ENCODE measurements around the gene POGZ. TPM values are rescaled to one million over a fixed set of nuclear protein-coding genes. Genes with fewer than 3 reads are reported as not detected.
A peak's percentile ranks its signal among the peaks of the same experiment; 100 is the strongest.
"Not testable (repeated sequence)": the region's sequence is repeated elsewhere in the genome, so short reads cannot be mapped to it uniquely, and the experiment has no call there.

POGZ gene
- polyA plus RNA-seq, 1 donor, result 69.3 TPM

DNA sequence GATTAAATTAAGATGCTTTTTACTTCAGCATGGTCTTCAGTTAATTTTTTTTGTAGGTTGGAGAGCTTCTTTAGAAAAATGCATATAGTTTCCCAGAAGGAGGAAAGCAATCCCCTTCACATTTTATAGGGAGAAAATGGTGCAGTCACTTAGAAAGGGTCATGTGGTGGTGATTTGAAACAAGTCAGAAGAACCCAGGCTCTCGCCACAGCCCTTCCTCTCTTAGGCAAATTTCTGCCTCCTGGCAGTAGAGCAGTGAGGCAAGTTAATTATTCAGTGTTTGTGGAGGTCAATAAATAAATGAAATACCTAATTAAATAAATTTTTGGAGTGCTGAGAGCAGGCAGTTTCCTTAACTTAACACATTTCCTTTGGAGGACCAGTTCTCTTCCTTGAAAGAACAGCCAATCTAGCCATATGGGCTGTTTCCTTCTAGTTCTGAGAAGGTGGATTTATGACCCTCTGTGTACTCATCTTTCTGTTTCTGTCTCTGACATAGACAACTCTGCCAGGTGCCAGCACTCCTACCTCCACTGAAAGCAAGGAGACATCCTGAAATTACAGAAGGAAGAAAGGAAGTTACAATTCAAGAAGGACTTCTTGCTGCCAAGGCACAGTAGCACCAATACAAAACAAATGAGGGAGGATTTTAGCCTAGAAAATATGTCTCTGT, 19.0 kb upstream of the POGZ start:
- no peak for DNase-seq

DNA sequence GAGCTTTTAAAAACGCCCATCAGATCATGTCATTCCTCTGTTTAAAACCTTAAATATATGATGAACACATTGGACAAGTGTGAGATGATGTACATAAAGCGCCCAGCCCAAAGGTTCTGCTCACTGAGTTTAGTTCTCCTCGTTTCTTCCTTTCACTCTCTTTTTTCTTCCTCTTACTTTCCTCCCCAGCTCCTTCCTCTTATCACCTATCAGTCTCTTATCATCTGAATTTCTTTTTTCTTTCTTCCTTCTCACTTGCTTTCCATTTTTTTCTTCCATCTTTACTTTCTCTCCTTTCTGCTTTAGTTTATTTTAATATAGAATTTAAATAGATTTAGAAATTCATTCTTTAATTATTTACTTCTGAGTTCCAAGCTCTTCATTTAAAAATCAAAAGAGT, 17.8 kb upstream of the POGZ start:
- no peak for DNase-seq

DNA sequence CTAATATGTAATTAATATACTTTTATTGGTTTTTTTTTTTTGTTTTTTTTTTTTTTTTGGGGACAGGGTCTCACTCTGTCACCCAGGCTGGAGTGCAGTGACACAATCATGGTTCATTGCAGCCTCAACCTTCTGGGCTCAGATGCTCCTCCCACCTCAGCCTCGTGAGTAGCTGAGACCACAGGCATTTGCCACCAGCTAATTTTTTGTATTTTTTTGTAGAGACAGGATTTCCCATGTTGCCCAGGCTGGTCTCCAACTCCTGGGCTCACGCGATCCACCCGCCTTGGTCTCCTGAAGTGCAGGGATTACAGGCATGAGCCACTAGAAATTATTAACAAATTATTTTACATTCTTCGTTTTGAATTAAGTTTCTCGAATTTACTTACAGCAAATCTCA, 16.8 kb upstream of the POGZ start:
- DNase-seq, result no peak

DNA sequence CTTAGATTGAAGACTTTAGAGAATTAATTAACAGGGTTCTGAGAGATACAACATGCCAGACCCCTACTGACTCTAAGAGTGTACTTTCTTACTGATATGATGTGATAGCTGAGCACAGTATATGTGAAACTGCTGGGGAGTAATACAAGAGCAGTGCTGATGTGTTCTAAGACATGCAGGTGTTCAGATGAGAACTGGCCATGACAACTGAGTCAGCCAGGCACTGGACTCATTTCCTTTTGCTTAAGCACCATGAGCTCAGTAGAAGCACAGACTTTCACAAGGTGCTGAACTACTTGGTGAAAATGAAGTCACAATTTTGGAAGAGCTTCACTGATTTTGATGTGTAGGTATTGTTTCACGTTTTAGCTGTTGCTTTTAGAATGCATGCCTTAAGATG, 15.9 kb upstream of the POGZ start:
- no peak for DNase-seq

DNA sequence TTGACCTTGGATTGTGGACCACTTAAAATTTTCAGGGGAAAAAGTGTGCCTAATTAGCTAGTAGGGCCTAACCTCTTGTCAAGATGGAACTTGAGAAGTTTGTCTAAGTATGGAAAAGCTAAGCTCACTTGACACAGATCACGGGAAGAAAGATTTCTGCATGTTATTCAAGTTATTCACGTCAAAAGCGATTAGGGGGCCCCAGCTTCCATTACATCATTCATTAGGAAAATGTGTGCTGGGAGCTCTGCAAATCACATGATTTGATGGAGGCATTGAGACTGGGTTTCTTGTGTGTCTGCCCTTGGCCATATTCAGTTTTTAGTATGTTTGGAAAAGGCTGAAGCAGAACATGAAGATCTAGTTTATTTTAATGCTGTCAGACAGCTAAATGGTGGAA, 15.5 kb upstream of the POGZ start:
- DNase-seq, result no peak

DNA sequence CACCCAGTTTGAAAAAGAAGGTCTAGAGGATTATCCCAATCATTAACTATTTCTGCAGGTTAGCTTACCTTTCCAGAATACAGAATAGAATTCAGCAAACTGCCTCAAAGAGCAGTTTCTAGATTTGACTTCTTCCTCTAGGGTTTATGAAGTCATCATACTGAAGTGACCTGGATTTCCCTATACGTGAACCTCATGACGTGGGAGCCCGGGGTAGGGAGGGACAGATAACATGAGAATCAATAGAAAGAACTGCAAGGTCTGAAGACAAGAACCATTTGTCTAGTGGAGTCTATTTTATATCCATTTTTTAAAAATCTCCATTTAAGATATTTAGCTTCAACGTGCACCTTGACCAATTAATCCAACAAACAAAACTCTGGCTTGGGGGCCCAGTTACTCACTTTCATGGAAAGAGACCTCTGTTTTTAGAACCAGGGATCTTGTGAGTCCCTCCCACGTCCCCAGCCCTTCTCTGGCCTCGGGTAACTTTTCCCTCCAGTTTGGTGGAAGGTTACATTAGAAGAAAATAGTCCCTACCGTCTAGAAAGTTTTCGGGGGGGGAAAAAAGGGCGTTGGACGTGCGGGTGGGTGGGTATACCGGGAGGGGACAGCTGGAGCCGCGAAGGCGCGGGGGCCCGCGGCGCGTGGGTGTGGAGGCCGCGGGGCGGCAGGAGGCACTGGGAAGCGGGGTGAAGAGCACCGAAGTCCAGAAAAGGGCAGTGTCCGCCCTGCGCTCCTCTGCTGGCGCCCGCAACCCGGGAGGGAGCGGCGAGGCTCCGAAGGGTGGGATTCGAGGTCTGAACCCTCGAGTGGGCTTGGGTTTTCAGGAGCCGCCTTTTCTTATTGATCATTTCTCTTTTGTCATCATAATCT, 13.8 kb upstream of the POGZ start:
- DNase-seq, result peak; percentile 71

DNA sequence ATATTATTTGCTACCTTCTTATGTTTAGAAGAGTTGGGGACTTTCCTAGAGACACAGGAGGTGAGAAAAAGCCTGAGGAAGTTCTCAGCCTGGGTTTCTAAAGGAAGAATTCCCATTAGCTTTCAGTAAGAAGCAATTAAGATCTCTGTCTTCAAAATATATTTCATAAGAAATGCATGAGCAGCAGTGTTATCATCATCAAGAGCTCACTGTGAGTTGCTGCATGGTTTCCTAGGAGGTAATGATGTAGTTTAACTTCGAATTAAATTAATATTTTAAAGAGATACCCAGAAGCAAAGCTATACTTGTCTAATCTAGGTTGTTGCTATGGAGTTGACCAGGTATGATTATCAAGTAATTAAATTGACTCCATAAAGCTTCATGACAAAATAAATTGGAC, 5.7 kb upstream of the POGZ start:
- no peak for DNase-seq

DNA sequence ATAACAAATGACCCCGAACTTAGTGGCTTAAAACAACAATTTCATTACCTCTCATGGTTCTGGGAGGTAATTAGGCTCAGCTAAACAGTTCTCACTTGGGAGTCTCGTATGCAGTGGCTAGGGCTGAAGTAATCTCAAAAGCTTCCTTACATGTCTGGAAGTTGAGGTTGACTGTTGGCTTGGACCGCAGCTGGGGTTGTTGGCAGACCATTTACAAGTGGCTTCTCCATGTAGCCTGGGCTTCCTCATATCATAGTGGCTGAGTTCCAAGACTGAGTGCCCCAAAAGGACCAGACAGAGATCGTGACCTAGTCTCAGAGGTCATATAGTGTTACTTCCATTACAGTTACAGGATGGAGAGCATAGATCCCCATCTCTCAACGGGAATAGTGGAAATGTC, 2.4 kb upstream of the POGZ start:
- DNase-seq, result no peak

DNA sequence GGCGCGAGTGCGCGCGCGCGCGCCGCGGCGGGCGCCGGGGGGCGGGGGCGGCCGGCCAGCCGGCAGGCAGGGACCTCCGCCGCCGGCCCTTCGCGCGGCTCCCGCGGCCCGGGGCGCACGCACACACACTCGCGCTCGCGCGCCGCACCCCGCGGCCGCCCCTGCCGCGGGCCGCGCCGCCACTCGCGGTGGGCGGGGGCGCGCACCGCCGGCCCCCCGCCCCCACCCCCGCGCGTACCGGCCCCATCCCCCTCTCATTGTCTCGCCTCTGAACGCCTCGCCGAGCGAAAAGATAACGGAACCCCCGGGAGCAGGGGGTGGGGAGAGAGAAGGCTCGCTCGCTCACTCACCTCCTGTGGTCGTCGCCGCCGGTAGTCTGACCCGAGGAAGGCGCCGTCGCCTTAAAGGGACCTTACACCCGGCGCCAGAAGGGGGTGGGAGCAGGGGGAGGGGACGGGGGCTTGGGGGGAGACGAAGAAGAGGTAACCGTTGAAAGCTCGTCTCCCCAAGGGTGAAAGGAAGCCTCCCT, 428 bp downstream of the POGZ start:
- DNase-seq, result peak; percentile 70

DNA sequence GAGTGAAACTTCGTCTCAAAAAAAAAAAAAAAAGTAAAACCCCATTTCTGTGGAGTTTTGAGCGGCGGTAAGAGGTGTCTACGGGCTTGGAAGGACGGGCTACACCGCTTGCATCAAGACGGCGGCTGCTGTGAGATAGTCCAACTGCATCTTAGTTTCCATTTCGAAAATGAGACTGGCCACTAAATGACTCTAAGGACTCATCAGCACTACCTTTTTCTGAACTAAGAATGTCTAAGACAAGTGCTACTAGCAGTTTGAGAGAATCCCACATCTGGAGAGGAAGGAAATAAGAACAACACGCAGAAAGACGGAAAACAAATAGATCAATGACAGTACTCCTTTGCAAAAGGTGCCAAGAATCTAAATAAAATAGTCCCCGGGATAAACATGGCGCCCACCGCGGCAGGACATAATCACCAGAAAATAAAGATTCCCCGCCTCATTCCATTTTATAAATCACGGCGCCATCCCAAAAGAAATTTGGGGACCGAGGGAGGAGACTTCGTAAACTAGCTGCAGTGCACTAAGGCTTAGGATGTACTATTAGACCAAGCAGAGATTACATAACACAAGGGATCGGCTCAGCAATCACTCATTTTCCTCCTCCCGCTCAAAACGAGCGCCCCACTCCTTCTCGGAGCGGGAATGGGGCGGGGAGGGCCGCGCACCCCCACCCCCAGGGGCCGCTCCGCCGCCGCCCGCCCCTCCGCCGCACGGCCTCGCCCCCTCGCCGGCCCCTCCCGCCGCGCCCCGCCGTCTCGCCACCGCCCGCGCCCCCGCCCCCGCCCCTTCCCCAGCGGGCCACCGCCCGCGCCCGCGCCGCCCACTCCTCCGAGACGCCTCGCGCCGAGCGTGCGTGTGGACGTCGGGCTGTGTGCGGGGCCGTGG, 1.1 kb downstream of the POGZ start:
- DNase-seq, result peak; percentile 86

DNA sequence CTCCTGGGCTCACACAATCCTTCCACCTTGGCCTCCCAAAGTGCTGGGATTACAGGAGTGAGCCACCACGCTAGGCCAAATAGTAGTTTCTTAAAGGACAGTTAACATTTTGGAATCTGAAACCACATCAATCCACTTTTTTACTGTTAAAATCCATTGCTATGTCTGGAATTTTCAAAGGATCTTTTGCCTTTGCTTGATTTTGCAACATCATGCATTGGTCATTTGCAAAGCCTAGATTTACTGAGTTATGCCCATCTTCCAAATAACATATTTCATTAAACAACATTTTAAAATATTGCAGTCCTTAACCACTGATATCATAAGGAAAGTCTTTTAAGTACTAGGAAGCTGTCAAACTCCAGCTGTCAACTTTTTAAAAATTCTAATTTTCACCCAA, 3.3 kb downstream of the POGZ start:
- no peak for DNase-seq

DNA sequence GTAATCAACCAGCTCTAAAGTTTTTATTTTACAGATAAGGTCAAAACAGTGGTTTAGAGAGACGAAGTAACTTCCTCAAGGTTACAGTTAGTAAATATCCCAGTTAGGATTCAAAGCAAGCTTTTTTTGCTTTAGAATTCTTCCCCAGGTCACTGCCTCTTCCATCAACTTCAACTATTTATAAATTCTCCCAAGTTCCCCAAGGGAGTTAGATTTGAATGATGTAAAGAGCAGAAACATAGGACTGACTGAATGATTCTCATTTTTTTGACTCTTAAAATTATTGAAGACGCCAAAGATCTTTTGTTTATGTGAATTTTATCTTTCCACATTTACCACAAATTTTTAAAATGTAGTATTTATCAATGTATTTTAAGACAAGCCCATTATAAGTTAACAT, 4.1 kb downstream of the POGZ start:
- no peak for DNase-seq

DNA sequence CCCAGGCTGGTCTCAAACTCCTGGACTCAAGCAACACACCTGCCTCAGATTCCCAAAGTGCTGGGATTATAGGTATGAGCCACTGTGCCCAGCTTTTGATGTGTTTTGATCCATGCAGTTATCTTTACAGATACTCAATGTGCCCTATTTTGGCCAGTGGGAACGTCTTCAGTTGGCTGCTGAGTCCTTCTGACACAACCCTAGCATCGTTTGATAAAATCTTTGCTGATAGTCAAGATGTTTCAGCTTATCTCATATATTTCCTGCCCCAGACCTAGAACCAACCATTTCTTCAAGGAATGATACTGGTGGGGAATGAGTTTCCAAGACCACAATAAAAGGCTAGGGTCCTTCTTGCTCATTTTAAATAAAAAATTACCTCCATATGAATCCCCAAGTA, 11.6 kb downstream of the POGZ start:
- no peak for DNase-seq

DNA sequence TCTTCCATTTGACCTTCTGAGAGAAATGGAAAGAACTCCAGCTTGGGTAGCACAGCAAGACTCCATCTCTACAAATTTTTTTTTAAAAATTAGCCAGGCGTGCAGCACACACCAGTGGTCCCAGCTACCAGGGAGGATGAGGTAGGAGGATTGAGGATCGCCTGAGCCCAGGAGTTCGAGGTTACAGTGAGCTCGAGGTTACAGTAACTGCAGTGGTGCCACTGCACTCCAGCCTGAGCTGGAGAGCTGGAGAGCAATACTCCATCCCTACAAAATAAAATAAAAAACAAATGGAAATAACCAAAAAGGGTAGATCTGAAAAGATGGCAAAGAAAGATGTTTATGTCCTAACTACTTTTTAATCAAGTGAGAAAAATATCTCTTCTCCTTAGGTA, 14.5 kb downstream of the POGZ start:
- no peak for DNase-seq

DNA sequence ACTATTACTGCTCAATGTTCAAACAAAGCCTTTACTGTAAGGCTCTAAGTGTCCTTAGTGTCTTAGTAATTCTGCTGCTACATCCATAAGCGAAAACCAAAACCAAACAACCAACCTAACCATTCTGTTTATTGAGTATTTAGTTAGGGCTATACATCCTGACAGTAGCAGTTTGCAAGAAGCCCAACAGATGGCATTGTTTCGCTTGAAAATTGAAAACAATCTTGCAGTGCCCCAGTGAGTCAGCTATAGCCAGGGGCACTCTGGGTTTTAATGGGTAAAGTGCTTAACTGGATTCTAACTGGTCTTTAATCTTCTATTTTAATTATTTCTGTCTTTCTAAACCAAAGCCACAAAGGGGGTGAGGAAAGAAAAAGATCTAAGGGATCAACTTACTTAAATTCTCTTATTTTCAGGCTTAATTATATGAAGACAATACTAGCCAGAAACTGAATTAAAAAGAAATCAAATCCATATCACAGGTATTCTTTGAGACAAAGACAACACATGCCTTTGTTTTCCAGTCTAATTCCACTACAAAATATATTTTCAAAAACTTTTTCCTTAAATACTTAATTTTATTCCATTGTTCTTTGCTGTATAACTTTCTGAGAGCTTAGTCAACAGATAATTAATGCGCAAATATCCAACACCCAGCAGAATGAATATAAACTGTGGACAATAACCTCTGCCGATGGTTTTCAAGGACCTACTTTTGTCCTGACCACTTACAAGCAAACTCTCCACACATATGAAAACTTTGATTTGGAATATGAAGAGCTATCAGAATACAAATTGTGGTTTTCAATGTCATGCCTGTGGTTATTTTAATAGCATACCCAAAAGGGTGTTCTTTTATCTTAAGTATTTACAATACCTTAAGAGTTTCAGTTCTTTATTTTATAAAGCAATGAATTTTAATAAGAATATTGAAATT, 15.2 kb downstream of the POGZ start:
- DNase-seq, result peak; percentile 45

DNA sequence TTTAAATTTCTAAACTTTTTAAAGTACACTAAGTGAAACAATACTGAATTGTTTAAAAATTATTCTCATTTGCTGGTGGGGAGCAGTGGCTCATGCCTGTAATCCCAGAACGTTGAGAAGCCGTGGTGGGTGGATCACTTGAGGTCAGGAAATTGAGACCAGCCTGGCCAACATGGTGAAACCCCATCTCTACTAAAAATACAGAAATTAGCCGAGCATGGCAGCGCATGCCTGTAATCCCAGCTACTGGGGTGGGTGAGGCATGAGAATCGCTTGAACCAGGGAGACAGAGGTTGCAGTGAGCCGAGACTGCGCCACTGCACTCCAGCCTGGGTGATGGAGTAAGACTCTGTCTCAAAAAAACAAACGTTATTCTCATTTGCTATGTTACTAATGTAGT, 21.9 kb downstream of the POGZ start:
- DNase-seq, result not testable (repeated sequence)

DNA sequence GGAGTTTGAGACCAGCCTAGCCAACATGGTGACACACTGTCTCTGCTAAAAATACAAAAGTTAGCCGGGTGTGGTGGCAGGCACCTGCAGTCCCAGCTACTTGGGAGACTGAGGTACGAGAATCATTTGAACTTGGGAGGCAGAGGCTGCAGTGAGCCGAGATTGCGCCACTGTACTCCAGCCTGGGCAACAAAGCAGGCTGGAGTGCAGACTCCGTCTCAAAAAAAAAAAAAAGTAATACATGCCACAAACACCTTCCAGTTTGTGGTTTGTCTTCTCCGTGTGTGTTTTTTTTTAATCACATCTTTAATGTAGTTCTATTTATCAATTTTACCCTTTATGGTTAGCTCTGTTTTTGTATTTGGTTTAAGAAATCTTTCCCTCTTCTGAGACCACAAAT, 22.3 kb downstream of the POGZ start:
- DNase-seq, result no peak

DNA sequence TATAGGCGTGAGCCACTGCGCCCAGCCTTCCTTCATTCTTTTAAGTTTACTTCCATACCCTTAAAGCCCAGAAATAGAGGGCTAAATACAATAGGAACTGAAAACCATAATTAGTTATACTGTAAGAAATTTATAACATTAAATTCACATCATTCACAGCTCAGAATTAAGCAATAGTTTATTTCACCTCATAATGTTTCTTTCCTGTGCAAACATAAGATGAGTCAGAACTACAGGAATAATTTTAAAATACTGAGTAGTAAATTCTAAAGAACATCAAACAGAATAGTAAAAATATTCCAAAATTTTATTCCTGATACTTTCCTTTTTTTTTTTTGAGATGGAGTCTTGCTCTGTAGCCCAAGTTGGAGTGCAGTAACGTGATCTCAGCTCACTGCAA, 24.1 kb downstream of the POGZ start:
- DNase-seq, result no peak

DNA sequence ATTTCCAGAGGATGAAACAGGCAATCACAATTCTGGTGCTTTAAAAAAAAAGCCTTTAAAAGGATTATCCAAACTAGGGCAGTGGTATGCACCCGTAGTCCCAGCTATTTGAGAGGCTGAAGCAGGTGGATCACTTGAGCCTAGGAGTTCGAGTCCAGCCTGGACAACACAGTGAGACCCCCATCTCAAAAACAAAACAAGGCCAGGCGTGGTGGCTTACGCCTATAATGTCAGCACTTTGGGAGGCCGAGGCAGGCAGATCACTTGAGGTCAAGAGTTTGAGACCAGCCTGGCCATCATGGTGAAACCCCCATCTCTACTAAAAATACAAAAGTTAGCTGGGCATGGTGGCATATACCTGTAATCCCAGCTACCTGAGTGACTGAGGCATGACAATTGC, 25.5 kb downstream of the POGZ start:
- not testable (repeated sequence) for DNase-seq

DNA sequence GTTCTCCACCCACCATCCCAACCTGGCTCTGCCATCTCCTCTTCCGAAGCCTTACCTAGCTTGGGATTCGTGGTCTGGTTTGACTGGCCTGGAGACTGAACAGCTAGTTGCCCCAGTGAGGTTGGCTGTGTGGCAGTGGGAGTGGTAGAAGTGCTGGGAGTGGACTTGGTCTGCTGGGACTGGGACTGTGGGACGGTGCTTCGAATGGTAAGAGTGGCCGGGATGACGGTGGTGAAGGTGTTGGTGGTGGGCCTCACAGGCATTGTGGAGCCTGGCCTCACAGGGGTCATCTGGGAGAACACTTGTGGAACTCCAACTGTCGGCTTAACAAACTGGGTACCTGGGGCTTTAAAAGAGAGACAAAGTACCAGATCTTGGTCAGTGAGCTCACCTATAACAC, 31.2 kb downstream of the POGZ start:
- DNase-seq, result no peak

DNA sequence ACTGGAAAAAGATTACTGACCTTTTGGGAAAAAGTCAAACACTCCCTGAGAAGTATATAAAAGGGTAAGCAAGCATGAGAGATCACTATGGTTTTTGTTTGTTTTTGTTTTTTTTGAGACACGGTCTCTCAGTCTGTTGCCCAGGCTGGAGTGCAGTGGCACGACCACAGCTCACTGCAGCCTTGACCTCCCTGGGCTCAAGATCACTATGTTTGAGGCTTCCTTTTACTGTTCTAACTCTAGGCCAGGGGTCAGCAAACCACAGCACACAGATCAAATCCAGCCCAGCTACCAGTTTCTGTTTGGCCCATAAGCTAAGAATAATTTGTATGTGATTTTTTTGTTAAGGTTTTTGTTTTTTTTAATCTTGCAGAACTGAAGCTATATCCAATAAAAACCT, 34.2 kb downstream of the POGZ start:
- DNase-seq, result no peak

DNA sequence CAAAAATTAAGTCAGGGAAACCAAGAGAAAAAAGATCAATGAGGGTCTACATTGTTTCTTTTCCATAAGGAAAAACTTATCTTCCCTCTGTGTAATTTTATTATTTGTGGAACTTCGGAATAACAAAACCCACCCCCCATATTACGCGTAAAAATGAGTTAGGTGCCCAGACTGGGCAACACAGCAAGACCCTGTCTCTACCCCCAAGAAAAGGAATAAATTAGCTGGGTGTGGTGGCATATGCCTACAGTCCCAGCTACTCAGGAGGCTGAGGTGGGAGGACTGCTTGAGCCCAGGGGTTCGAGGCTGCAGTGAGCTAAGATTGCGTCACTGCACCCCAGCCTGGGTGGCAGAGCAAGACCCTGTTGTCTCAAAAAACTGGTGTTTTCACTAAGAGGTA, 39.5 kb downstream of the POGZ start:
- DNase-seq, result no peak

All from hindlimb muscle (tissue), 1 donor.